Ammon's horn (tissue), 1 donor: Measurements from ENCODE around the gene DAPK3.
"Not testable (repeated sequence)": the region's sequence is repeated elsewhere in the genome, so short reads cannot be mapped to it uniquely, and the experiment has no call there.

Experiments used
- DNase-seq: peaks from one replicate; pipeline ENCODE4 v3.0.0-alpha.2; 2016; ENCODE audit warnings: low spot score

Gene DAPK3

DNA sequence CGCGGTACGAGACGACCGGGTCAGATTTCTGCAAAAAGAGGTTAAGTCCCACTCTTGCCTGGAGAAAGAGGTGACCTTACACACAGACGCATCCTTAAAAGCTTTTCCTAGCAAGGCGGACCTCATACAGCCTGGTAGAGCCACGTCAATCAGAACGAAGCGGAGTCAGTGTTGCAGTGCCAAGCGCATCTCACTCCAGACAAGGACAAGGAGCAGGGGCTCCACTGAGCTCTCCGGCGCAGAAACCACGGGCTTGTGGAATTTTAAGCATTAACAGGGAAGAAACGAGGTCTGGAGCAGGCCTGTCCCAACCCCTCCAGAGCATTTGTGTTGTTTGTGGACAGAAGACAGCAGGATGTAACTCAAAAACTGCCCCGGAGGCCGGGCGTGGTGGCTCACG is 7.2 kb upstream of the DAPK3 start:
- no peak for DNase-seq

DNA sequence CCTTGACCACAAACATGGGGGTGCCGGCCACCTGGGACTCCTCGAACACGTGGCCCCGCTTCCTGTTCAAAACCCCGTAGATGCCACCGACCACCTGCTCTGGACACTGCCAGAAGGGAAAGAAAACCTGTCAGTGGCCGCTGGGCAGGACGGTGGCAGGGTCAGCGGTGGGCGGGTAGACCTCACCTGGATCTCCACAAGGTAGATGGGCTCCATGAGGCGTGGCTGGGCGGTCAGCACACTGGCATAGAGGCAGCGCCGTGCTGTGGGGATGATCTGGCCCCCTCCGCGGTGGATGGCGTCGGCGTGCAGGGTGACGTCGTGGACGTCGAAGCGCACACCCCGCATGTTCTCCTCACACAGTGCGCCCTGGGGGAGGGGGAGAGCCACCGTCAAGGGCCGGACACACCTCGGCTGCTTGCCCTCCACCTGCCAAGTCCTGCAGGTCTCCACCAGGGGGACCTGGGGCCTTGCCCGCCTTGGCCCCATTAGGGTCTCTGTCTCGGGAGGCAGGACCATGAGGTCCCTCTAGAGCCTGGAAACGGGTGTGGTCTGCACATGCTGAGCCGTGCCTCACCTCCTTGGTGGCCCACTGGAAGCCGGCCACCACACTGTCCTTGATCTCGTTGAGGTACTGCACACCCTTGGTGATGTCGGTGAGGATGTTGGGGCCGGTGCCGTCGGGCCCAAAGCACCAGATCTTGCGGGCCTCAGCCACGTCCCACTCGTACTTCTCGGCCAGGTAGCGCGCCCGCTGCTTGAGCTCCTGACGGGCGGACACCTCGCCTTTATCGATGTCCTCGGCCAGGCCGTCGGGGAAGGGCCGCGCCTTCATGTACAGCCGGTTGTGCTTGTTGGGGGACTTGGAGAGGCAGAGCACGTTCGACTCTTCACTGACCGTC is 6.6 kb upstream of the DAPK3 start:
- DNase-seq, result no peak

DNA sequence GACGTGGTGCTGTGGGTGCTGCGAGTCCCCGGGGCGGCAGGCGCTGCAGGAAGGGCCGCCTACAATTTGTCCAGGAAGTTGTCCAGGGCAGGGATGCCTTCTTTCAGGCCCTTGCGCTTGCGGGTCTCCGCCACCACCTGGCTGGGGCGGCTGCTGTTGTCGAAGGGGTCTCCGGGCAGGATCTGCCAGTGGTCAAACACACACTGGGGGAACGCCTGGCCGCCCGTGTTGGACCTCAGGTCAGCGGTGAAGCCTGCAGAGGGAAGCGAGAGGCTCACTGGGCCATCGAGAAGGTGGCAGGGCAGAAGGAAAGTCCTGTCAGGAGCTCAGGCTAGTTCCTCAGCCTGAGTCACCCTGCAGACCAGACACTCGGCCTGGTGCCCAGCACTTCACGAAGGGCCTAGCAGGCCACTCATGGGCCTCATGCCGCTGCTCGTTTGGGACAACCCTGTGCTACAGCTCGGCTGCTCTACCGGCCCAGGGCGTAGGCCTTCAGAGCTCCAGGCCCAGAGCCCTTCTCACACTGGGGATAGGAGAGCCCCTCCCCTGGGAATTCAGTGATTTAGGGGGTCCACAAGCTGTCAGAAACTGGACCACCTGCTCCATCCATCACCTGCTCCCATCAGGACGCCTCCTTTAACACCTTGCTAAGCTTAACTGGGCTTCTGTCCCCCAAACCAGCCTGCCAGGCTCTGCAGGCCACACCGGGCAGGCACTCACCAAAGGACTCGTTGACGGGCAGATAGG is 5.8 kb upstream of the DAPK3 start:
- DNase-seq, result no peak

DNA sequence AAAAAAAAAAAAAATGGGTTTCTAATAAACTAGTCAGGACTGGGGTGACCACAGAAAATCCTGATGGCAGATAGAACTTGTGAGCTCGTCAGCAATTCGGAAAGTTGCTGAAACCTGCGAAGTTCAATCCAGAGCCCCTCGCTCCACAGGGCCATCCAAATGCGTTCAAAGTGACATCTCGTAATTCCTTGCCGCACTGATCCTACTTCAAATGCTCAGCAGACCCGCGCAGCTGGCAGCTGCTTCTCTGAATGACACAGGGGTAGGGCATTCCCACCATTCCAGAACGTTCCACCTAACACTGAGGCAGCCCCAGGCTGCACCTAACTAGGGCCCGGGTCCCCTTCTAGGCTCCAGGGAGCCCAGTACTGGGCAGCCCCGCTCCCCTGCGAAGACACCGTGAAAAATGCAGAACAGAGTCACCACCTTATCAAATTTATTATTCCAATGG is 4.8 kb upstream of the DAPK3 start:
- DNase-seq, result no peak

DNA sequence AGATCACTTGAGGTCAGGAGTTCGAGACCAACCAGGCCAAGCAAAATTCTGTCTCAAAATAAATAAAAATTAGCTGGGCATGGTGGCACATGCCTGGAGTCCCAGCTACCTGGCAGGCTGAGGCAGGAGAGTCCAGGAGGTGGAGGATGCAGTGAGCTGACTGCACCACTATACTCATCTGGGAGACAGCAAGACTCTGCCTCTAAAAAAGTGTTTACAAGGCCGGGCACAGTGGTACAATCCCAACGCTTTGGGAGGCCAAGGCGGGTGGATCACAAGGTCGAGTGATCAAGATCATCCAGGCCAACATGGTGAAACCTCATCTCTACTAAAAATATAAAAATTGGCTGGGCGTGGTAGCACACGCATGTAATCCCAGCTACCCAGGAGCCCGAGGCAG is 4.2 kb upstream of the DAPK3 start:
- no peak for DNase-seq

DNA sequence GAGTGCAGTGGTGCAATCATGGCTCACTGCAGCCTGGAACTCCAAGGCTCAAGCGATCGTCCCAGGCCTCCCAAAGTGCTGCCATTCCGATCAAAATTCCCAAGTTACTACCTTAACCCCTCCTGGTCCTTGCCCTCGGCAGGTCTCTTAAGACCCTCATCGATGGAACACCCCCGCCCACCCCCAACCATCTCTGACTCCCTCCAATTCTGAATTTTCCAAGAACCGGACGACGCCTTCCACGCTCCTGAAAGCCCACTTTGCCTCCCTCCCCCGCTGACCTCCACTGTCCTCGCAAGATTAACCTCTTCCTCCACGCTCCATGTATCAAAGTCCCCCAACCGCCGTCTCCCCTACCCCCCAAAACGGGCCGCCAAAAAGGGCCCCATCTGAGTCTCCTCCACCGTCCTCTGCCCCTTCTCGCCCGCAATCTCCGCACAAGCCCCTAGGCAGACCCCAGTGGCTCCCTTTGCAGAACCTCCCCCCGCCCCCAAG is 539 bp downstream of the DAPK3 start:
- no peak for DNase-seq

DNA sequence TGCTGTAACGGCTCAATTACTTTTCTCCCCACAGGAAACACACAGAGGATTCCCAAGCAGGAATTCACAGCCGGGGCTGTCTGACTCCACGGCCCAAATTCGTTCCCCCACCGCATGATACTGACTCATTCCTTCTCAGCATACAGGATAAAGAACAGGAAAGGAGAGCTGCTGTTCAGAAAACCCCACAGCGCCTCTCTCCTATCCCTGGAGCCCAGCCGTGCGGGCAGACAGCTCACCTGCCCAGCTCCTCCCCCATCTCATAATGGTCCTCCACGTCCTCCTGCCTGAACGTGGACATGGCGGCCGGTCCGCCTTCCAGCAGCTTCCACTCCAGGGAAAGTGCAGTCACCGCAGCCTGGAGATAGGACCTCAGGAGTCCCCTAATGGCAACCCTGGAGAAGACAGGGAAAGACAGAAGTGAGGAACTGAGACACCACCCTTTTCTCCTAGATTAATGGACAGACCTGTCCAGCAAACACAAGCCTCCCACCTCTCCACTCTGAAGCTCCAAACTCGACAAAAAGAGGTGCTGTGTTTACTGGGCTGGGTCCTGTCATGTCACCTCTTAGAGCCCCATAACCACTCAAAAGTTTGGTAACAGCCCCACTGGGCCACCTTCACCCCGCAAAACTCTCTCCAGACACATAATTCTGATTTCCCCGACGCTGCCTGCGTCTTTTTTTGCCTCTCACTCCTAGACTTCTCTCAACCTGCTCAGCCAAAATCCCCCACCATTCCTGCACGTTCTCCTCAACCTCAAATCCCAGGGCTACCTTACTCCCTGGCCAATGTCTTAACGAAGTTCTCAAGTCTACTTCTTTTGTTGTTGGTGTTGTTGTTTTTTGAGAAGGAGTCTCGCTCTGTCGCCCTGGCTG is 1.2 kb downstream of the DAPK3 start:
- no peak for DNase-seq

DNA sequence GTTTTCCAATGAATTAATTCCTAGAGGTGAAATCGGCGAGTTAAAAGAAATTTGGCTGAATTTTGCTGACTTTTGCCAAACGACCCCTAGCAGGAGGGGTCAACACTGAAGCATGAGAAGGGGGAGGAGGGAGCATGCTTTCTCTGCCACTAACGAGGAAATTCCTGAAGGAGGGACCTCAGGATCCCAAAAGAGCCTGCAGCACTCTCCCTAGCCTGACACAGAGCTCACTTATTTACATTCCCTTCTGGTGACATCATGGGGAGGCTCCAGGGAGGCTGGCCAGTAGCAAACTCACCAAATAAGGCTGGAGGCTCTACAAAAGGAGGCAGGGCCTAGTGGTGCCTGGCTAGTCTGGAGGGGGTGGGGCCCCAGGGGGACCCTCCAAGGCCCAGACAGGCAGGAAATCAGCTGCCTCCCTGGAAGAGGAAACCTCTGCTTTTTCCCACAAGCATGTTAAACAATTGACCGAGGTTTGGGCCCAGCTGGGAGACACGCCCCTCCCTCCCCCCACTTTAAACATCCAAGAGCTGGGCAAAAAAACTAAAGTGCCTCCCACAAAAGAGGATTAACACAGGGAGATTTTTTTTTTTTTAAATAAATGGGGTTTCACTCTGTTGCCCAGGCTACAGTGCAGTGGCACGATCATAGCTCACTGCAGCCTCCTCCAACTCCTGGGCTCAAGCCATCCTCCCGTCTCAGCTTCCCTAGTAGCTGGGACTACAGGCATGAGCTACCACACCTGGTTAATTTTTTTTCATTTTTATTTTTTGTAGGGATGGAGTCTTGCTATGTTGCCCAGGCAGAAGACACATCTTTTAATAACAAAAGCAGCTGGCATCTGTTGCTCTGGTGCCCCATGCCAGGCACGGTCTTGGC is 2.1 kb downstream of the DAPK3 start:
- DNase-seq, result peak; percentile 72

DNA sequence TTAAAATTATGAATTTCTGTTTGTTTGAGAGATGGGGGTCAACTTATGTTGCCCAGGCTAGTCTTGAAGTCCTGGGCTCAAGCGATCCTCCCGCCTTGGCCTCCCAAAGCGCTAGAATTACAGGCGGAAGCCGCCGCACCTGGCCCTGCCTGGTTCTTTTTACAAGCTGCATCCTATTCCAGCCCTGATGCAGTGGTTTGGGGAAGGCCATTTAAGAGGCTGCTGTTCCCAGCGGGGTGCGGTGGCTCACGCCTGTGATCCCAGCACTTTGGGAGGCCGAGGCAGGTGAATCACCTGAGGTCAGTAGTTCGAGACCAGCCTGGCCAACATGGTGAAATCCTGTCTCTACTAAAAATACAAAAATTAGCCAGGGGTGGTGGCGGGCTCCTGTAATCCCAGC is 2.9 kb downstream of the DAPK3 start:
- DNase-seq, result not testable (repeated sequence)

DNA sequence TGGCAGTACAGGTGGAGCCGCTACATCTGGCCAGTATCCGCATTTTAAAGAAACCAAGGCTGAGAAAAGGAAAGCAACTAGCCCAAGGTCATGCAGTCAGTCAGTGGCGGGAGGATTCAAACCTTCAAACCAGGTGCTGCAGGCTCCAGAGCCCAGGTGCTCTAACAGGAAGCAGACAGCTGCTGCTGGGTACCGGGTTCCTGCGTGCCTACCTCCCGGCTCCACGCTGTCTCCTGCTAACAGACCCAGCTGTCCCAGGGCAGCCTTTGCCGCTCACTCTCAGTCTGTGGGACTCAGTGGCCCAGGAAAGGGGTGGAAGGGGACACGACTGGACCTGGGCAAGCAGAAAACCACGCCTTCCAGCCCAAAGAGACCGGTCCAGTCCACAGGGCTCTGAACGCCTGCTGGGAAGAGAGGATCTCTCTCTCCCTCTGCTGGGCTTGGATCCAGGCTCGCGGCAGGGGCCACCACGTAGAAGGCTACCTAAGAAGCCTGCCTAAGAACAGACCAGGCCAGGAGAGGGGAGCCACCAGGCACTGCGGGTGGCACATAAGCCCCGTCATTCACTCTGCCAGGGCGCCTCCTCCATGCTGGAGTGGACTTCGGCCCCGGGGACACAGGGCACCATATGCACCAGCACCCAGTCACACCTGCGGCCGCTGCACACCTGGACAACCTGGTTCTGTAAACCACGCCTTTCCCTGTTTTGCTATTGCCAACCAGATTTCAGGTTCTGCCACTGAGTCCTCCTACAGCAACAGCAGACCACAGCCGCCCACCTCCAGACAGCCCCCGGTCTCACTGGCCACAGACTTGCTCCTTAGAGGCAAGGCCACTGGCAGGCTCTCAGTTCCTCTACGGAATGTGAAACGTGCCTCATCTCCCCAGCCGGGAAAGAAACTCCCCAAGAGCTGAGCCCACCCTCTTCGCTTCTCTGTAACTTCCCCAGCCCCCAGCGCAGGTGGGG is 4.6 kb downstream of the DAPK3 start:
- DNase-seq, result no peak

DNA sequence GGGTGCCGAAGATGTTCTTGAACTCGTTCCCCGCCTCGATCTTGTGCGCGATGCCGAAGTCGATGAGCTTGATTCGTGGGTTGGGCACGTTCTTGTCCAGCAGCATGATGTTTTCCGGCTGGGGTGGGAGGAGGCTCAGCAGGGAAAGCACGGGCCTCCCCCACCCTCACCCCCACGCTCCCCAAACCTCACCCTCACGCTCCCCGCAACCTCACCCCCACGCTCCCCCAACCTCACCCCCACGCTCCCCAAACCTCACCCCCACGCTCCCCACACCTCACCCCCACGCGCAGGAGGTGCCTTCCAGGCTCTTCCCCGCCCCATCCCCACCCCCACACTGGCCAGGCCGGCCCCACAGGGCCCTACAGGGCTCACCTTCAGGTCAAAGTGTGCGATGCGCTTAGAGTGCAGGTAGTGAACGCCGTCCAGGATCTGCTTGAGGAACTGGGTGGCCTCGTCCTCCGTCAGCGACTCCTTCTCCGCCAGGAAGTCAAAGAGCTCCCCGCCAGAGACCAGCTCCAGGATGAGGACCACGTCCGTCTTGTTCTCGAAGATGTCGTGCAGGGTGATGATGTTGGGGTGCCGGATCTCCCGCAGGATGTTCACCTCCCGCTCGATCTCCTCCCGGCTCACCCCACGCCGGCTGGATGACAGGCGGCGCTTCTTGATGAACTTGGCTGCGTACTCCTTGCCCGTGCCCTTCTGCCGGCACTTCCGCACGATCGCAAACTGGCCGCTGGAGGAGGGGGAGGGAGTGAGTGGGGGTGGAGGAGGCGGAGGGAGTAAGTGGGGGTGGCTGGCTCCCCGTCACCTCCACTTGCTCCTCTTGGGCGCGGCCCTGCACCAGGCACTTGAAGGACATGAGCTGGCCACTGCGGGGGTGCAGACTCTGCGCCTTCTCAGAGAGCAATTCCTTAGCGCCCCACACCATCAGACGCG is 6.4 kb downstream of the DAPK3 start:
- DNase-seq, result no peak

DNA sequence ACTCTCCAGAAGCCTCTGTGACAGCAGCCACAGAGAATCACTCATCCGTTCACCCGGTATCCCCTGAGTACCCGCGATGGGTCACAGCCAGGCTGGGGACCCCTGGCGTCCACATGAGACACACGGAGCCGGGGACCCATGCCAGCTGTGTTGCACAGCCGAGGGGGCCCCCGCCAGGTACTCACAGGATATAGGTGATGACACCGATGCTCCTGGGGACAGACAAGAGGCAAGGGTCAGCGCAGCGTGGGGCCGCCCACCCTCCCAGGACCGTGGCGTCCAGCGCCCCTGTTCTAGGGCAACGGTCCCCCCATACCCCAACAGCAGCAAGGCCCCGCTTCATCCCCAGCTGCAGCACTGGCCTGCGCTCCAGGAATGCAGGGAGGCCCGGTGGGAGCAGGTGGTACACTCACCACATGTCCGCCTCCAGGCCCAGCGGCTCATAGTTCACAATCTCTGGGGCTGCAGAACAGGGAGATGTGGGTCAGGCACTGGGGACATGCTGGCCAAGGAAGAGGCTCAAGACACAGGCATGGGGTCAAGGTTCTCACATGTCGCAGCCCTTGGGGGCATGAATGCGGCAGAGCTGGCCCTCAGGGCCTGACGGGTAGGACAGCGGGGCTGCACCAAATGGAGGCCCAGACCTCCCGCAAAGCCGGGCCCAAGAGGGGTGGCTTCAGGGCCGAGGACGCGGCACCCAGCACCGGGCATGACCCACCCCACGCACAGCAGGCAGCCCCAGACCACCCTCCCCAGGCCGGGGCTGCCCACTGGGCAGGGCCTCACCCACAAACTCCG is 7.2 kb downstream of the DAPK3 start:
- DNase-seq, result no peak

DNA sequence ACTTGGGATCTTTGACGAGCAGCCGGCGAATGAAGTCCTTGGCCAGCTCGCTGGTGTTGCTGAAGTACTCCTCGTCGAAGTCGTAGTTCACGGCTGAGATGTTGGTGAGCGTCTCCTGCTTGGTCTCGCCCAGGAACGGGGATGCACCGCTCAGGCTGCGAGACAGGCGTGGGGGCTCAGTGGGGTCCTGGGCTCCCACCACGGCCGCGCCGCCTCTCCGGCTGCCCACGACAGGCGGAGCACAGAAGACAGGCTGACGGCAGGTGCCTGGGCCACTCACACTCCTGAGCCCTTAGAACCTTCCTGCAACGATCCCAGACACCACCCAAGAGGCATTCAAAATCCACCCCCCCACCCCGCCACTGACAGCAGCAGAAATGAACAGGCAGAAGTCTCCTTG is 9.9 kb downstream of the DAPK3 start:
- no peak for DNase-seq

DNA sequence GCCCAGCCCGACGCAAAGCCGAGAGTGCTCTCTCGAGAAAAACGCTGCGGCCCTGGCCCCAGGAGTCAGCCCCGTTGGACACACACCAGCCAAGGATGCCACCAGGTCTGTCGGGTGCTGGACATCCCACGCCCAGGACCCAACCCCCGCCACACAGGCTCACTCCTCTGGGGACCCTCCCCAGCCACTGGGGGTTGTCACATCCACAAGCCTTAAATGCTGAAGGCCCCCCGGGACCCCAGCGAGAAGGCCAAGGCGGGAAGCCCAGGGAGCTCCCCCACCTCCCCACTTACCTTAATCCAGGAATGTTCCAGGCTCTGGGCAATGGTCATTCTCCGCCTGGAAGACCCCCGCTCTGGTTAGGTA is 11.2 kb downstream of the DAPK3 start:
- no peak for DNase-seq

DNA sequence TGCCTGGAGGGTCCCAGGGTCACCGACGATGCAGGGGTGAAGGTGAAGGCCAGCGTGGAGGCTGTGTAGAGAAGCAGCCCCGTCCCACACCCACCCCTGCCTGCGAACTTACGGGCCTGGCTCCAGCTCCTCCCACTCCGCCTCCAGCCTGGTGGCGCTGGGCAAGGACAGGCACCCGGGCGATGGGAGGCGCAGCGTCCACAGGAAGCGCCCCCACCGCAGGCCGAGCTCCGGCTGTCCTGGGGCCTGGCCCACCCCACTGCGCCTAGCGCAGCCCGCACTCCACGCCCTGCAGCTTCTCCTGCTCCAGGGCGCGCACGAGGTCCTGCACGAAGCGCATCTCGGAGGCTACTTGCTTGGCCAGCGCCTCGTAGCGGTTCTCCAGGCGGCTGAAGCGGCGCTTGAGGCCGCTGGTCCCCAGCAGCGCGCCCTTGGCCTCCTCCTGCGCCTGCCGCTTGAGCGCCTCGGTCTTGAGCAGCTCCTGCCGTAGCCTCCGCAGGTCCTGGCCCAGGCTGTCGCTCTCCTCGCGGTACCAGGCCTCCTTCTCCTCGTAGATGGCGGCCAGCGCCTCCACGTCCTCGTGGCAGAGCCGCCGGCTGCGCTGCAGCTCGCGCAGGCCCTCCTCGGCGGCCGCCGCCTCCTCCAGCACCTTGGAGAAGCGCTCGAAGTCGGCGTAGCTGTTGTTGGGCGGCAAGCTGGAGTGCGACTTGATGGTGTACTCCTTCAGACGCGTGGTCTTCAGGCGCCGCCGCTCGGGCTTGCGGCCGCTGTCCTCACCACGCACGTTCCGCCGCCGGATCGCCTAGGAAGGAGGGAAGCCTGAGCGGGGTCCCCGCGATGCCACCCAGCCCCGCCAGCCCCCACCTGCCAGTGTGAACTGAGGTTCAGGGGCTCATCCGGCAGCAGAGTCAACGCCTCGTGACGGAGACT is 11.8 kb downstream of the DAPK3 start:
- no peak for DNase-seq

DNA sequence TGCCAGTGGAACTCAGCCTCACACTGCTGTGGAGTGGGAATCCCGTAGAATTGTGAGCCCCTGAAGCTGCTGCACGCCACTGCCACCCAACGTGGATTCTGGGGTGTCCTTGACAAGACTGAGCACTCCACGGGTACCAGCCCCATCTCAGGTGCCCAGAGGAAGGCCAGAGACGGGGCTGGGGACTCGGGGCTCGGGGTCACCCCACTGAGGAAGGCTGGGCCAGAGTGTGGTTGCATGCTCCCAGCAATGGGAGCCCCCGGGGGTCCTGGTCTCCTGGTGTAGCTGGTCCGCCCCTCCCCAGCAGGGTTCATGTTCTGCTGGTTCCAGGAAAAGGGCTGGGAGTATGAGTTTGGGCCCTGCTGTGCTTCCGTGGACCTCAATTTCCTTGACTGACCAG is 15.2 kb downstream of the DAPK3 start:
- no peak for DNase-seq

DNA sequence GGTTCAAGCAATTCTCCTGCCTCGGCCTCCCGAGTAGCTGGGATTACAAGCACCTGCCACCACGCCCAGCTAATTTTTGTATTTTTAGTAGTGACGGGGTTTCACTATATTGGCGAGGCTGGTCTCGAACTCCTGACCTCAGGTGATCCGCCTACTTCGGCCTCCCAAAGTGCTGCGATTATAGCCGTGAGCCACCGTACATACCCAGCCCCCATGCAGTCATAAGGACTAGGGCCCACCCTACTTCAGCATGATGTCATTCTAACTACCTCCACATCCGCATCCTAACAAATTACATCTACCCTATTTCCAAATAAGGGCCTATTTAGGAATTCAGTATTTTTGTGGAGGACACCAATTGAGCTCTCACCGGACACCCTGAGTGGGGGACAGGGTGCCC is 15.6 kb downstream of the DAPK3 start:
- not testable (repeated sequence) for DNase-seq
